GM21825 (cell line): Measurements from ENCODE around the gene GRIN1.

Source experiments
- ATAC-seq: cut with Tn5 transposase; IDR thresholded peaks from one replicate; pipeline ENCODE4 v1.9.1; 2021; ENCODE audit warnings: mild to moderate bottlenecking, moderate library complexity; ENCODE audit not compliant: unreplicated experiment

The GRIN1 gene

GRCh38 chr9:137161558-137162486 is 22.9 kb downstream of the GRIN1 start:
- no peak for ATAC-seq

- ATAC-seq, result no peak
These were observed 23.8 kb downstream of the GRIN1 start for GRCh38 chr9:137162505-137163364.

- ATAC-seq, result no peak
These were observed 24.4 kb downstream of the GRIN1 start for GRCh38 chr9:137163365-137163715.

DNA sequence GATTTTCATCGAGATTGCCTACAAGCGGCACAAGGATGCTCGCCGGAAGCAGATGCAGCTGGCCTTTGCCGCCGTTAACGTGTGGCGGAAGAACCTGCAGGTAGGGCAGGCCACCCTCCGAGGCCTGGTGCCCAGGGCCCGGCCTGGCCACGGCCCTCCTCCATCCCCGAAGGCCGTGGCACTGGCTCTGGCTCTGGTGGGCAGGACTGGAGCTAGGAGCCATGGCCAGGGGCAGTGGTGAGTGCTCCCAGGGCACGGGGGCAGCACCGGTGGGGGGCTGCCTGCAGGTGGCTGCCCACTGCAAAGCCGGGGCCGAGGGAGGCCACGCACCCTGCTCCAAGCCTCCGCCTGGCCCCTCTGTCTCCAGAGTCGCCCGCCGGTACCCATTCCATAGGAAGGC is 24.9 kb downstream of the GRIN1 start:
- ATAC-seq, result no peak

GRCh38 chr9:137164370-137165249 is 25.7 kb downstream of the GRIN1 start:
- no peak for ATAC-seq

- no peak for ATAC-seq
These were observed 26.4 kb downstream of the GRIN1 start for GRCh38 chr9:137165250-137165836.

GRCh38 chr9:137166380-137167229 is 27.7 kb downstream of the GRIN1 start:
- ATAC-seq, result no peak

DNA sequence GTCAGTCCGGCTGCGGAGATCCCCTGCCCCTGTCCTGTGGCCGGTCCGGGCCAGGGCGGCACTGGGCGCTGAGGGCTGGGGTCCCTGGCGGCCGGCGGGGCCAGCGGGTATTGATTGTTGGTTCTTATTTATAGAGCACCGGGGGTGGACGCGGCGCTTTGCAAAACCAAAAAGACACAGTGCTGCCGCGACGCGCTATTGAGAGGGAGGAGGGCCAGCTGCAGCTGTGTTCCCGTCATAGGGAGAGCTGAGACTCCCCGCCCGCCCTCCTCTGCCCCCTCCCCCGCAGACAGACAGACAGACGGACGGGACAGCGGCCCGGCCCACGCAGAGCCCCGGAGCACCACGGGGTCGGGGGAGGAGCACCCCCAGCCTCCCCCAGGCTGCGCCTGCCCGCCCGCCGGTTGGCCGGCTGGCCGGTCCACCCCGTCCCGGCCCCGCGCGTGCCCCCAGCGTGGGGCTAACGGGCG is 28.4 kb downstream of the GRIN1 start:
- no peak for ATAC-seq

DNA sequence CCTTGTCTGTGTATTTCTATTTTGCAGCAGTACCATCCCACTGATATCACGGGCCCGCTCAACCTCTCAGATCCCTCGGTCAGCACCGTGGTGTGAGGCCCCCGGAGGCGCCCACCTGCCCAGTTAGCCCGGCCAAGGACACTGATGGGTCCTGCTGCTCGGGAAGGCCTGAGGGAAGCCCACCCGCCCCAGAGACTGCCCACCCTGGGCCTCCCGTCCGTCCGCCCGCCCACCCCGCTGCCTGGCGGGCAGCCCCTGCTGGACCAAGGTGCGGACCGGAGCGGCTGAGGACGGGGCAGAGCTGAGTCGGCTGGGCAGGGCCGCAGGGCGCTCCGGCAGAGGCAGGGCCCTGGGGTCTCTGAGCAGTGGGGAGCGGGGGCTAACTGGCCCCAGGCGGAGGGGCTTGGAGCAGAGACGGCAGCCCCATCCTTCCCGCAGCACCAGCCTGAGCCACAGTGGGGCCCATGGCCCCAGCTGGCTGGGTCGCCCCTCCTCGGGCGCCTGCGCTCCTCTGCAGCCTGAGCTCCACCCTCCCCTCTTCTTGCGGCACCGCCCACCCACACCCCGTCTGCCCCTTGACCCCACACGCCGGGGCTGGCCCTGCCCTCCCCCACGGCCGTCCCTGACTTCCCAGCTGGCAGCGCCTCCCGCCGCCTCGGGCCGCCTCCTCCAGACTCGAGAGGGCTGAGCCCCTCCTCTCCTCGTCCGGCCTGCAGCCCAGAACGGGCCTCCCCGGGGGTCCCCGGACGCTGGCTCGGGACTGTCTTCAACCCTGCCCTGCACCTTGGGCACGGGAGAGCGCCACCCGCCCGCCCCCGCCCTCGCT is 29.0 kb downstream of the GRIN1 start:
- no peak for ATAC-seq

DNA sequence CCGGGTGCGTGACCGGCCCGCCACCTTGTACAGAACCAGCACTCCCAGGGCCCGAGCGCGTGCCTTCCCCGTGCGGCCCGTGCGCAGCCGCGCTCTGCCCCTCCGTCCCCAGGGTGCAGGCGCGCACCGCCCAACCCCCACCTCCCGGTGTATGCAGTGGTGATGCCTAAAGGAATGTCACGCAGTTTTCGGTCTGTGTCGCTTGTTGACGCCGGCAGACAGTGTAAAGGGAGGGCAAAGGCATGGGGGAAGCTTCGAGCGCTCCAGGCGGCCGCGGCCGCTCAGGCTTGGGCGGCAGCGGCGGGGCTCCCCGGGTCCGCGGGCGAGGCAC is 29.6 kb downstream of the GRIN1 start:
- no peak for ATAC-seq

DNA sequence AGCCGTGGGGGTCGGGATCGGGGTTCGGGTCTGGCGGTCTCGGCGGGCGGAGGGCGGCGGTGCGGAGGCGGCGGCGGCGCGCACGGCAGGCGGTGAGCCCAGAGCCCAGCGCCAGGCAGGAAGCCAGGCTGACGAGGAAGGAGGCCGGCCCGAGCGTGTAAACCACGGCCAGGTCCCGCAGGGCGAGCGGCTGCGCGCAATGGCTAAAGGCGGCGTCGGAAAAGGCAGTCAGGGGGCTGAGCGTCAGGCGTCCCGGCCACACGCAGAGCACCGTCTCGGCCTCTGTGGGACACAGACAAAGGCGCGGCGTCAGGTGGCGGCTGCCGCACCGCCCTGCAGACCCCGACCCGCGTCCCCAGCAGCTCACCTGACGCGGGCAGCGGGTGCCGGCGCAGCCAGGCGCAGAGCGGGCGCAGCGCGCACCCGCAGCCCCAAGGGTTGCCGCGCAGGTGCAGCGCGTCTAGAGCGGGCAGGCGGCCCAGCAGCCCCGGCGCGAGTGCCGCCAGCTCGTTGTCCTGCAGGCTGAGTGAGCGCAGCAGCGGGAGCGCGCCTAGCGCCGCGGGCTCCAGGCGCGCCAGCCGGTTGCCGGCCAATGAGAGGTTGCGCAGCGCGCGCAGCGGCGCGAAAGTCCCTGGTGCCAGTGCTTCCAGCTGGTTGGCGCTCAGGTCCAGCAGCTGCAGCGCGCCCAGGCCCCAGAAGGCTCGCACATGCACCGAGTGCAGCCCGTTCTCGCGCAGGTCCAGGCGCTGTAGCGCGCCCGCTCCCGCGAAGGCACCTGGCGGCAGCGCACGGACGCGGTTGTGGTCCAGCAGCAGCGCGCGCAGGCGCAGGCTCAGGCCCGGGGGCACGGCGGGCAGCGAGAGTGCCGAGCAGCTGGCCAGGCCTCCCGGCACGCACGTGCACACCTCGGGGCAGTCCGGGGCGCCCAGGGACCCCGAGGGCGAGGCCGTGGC is 30.2 kb downstream of the GRIN1 start:
- no peak for ATAC-seq

DNA sequence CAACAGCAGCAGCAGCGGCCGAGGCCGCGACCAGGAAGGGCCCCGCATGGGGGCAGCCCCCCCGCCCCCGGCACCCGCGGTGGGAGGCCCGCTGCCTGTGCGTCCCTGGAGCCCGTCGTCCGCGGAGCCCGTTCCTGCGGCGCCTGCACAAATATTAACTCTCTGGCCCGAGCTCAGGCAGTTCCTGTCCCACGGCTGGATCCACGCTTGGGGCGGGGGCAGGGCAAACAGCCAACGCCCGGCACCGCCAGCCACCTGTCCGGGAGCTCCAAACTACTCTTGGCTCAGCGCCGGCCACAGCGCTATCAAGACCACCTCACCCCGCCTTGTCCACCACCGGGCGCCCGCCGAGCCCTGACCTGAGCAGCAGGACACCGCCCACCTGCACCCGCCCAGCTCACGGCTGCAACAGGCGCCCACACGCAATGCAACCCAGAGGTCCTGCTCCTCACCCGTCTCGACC is 31.0 kb downstream of the GRIN1 start, which contains the start of gene LRRC26:
Gene LRRC26 (minus strand): TSS at position 156 of the 463 bp plus-strand sequence. CDS start 108 bp downstream, at position 48.
- ATAC-seq, result no peak

GRCh38 chr9:137170486-137171148 is 31.7 kb downstream of the GRIN1 start:
- ATAC-seq, result no peak

DNA sequence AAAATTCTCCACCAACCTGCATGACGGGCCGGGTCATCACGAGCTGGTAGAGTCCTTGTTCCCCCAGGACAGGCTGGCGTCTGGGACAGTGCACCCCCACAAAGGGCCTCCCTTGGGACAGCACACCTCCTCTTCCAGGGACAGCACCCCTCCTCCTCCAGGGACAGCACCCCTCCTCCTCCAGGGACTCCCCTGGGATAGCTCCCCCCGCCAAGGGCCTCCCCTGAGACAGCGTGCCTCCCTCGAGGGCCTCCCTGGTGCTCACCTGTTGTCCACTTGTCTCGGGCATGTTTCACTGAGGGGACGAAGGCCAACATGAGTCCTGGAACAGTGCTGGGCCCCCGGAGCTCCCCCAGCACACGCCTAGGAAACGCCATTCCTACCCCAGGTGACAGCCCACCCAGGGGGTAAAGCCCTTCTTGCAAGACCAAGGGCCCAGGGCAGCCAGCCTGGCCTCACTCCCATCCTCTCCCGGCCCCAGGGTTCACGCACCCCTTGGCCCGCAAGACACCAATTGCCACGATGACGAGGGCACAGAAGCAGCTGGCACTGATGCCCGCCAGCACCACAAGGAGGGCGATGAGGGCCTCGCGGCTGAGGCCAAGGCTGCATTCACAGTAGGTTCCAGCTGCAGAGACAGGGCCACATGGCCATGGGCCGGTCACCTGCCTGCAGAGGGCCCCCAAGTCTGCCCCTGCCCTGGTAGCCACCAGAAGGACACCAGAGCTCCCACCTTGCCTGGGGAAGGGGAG is 32.4 kb downstream of the GRIN1 start:
- ATAC-seq, result no peak

- ATAC-seq, result no peak
These were observed 34.2 kb downstream of the GRIN1 start for GRCh38 chr9:137172901-137173795.
